ENCODE measurements around the gene PIMREG.

PIMREG gene

GRCh38 chr17:6415616-6416015 lies 28.6 kb upstream of the PIMREG start:
- DNase-seq, result no peak
- no peaks in the 10 kb centered on the region for H3K36me3 ChIP-seq (ENCODE audit: control insufficient read depth in 4 of 4, insufficient read depth in 4 of 4, low read length in 3 of 4)
- no peak overlapping the region for H3K27ac ChIP-seq (ENCODE audit: insufficient read depth in 1 of 2, low read depth in 1 of 2, low read length in 2 of 2, poor library complexity in 1 of 2, severe bottlenecking in 2 of 2)
- no peaks in the 10 kb centered on the region for H3K9me3 ChIP-seq (ENCODE audit: control extremely low read depth in 1 of 5, control insufficient read depth in 4 of 5, insufficient read depth in 2 of 5, low read depth in 1 of 5, low read length in 4 of 5)
- H3K27me3 ChIP-seq (replicated peaks in 2 of 5; ENCODE audit: control insufficient read depth in 4 of 5, insufficient read depth in 5 of 5, low read length in 4 of 5), result peaks cover 0 to 8% (median 0%) of the 10 kb centered on the region in 5 experiments
- ChIA-PET CTCF (interaction anchor here (1.1 to 1.5 kb wide), 2 partner anchors 9 to 820 kb away, joined by 3 read pairs; no protein-coding TSS in a partner anchor), POLR2A (no interaction called here)
- H3K4me1 ChIP-seq (ENCODE audit: control extremely low read depth in 1 of 4, control insufficient read depth in 4 of 4, insufficient read depth in 4 of 4, low read length in 3 of 4), result no peaks in the 10 kb centered on the region
- H3K4me3 ChIP-seq (ENCODE audit: control insufficient read depth in 1 of 7, extremely low read depth in 1 of 7, insufficient read depth in 4 of 7, low read depth in 2 of 7, low read length in 6 of 7), result no peak overlapping the region
- WGBS (ENCODE audit: insufficient coverage), result 97% methylated on average over 5 of the region's 8 CpGs

GRCh38 chr17:6420173-6420641 lies 24.0 kb upstream of the PIMREG start:
- ChIA-PET CTCF (interaction anchor here (0.8 to 3.4 kb wide), 3 partner anchors 816 to 834 kb away, joined by 3 to 15 read pairs (median 5); no protein-coding TSS in a partner anchor), POLR2A (no interaction called here)
- DNase-seq, result peak; percentile 26 to 41 (median 38)
- H3K36me3 ChIP-seq (ENCODE audit: control insufficient read depth in 4 of 4, insufficient read depth in 4 of 4, low read length in 3 of 4), result no peaks in the 10 kb centered on the region
- H3K27me3 ChIP-seq (replicated peaks in 2 of 5; ENCODE audit: control insufficient read depth in 4 of 5, insufficient read depth in 5 of 5, low read length in 4 of 5), result peaks cover 0 to 23% (median 5%) of the 10 kb centered on the region in 5 experiments
- H3K27ac ChIP-seq (ENCODE audit: insufficient read depth in 1 of 2, low read depth in 1 of 2, low read length in 2 of 2, poor library complexity in 1 of 2, severe bottlenecking in 2 of 2), result no peak overlapping the region
- no peaks in the 10 kb centered on the region for H3K4me1 ChIP-seq (ENCODE audit: control extremely low read depth in 1 of 4, control insufficient read depth in 4 of 4, insufficient read depth in 4 of 4, low read length in 3 of 4)
- no peaks in the 10 kb centered on the region for H3K9me3 ChIP-seq (ENCODE audit: control extremely low read depth in 1 of 5, control insufficient read depth in 4 of 5, insufficient read depth in 2 of 5, low read depth in 1 of 5, low read length in 4 of 5)
- no peak overlapping the region for H3K4me3 ChIP-seq (ENCODE audit: control insufficient read depth in 1 of 7, extremely low read depth in 1 of 7, insufficient read depth in 4 of 7, low read depth in 2 of 7, low read length in 6 of 7)
- WGBS (ENCODE audit: insufficient coverage), result 23% methylated on average over 13 of the region's 13 CpGs

DNA sequence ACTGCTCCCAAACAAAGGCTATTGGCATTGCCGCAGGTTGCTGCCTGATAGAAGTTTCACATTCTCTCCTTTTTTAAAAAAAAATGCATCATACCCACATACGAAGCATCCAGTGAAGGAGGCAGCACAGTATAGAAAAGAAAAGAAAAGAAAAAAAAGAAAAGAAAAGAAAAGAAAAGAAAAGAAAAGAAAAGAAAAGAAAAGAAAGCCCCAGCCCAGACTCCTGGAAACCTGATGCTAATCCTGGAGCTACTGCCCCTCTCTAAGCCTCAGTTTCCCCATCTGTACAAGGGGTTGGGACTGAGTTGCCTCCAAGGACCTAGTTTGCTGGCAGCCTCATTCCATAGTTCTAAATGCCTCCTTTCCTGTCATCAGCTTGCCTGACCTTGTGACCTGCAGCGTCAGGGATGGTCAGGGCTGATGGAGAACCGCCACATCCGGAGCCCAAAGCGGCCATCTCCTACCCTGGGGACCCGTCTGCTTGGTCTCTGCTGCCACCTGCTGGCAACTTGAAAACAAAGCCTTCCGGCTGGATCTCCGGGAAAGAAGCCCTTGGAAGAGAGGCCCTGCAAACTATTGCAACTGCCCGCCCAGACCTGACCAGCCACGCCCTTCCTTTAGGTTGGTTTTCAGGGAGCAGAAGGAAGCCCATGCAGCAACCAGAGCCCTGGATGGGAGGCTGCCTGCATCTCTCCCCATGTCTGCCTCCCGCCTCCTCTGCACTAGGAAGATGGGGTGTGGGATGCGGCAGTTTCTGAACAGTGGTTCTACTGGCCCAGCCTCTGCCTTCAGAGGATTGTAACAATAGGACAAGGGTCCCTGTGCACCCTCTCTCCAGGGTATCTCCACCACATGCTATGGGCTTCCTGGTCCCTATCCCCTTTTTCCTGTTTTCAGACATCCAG lies 22.3 kb upstream of the PIMREG start:
- H3K27ac ChIP-seq (ENCODE audit: insufficient read depth in 1 of 2, low read depth in 1 of 2, low read length in 2 of 2, poor library complexity in 1 of 2, severe bottlenecking in 2 of 2), result no peak overlapping the region
- H3K4me3 ChIP-seq (ENCODE audit: control insufficient read depth in 1 of 7, extremely low read depth in 1 of 7, insufficient read depth in 4 of 7, low read depth in 2 of 7, low read length in 6 of 7), result no peak overlapping the region
- no peaks in the 10 kb centered on the region for H3K36me3 ChIP-seq (ENCODE audit: control insufficient read depth in 4 of 4, insufficient read depth in 4 of 4, low read length in 3 of 4)
- H3K9me3 ChIP-seq (ENCODE audit: control extremely low read depth in 1 of 5, control insufficient read depth in 4 of 5, insufficient read depth in 2 of 5, low read depth in 1 of 5, low read length in 4 of 5), result no peaks in the 10 kb centered on the region
- peak; percentile 46 to 71 (median 62) for DNase-seq
- 18% methylated on average over 11 of the region's 13 CpGs for WGBS (ENCODE audit: insufficient coverage)
- POLR2A ChIA-PET, result interaction anchor here (1.0 kb wide), 1 partner anchor 14 kb away, joined by 3 read pairs; no protein-coding TSS in a partner anchor
- H3K27me3 ChIP-seq (replicated peaks in 2 of 5; ENCODE audit: control insufficient read depth in 4 of 5, insufficient read depth in 5 of 5, low read length in 4 of 5), result peaks cover 0 to 29% (median 5%) of the 10 kb centered on the region in 5 experiments
- peaks cover 0 to 4% (median 3%) of the 10 kb centered on the region in 4 experiments for H3K4me1 ChIP-seq (ENCODE audit: control extremely low read depth in 1 of 4, control insufficient read depth in 4 of 4, insufficient read depth in 4 of 4, low read length in 3 of 4)
- CTCF ChIA-PET, result interaction anchor here (1.0 to 3.4 kb wide), 6 partner anchors 10 to 834 kb away, joined by 3 to 15 read pairs (median 6); no protein-coding TSS in a partner anchor

GRCh38 chr17:6422654-6423241 lies 21.5 kb upstream of the PIMREG start:
- Histone ChIP-seq H3K36me3 (ENCODE audit: control insufficient read depth in 4 of 4, insufficient read depth in 4 of 4, low read length in 3 of 4) (no peaks in the 10 kb centered on the region), H3K27ac (ENCODE audit: insufficient read depth in 1 of 2, low read depth in 1 of 2, low read length in 2 of 2, poor library complexity in 1 of 2, severe bottlenecking in 2 of 2) (no peak overlapping the region), H3K27me3 (replicated peaks in 2 of 5; ENCODE audit: control insufficient read depth in 4 of 5, insufficient read depth in 5 of 5, low read length in 4 of 5) (peaks cover 0 to 29% (median 5%) of the 10 kb centered on the region in 5 experiments), H3K4me1 (ENCODE audit: control extremely low read depth in 1 of 4, control insufficient read depth in 4 of 4, insufficient read depth in 4 of 4, low read length in 3 of 4) (peaks cover 0 to 12% (median 10%) of the 10 kb centered on the region in 4 experiments), H3K9me3 (ENCODE audit: control extremely low read depth in 1 of 5, control insufficient read depth in 4 of 5, insufficient read depth in 2 of 5, low read depth in 1 of 5, low read length in 4 of 5) (no peaks in the 10 kb centered on the region), H3K4me3 (ENCODE audit: control insufficient read depth in 1 of 7, extremely low read depth in 1 of 7, insufficient read depth in 4 of 7, low read depth in 2 of 7, low read length in 6 of 7) (no peak overlapping the region)
- 81% methylated on average over 12 of the region's 13 CpGs for WGBS (ENCODE audit: insufficient coverage)
- CTCF ChIA-PET, result interaction anchor here (1.0 to 3.4 kb wide), 6 partner anchors 9 to 835 kb away, joined by 3 to 15 read pairs (median 6); no protein-coding TSS in a partner anchor
- POLR2A ChIA-PET, result interaction anchor here (1.0 kb wide), 1 partner anchor 13 kb away, joined by 3 read pairs; no protein-coding TSS in a partner anchor
- no peak for DNase-seq

DNA sequence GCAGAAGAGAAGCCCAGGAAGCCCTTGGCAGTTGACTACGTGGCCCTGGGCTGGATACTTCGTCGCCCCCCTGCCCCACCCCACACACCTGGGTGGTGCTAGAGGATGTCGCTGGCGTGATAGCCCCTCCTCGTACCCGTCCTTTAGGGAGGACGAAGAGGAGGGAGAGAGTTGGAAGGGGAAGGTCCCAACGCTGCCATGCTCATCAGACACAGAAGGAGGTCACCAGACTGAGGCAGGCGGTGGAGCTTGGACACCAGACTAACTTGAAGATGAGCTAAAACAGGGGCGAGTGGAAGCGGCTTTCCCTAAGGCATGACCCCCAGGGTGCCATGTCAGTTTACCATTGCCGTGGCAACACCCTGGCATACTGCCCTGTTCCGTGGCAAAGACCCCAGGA lies 20.3 kb upstream of the PIMREG start:
- 87% methylated on average over 10 of the region's 14 CpGs for WGBS (ENCODE audit: insufficient coverage)
- Histone ChIP-seq H3K27me3 (replicated peaks in 2 of 5; ENCODE audit: control insufficient read depth in 4 of 5, insufficient read depth in 5 of 5, low read length in 4 of 5) (peaks cover 0 to 30% (median 5%) of the 10 kb centered on the region in 5 experiments), H3K36me3 (ENCODE audit: control insufficient read depth in 4 of 4, insufficient read depth in 4 of 4, low read length in 3 of 4) (no peaks in the 10 kb centered on the region), H3K4me1 (ENCODE audit: control extremely low read depth in 1 of 4, control insufficient read depth in 4 of 4, insufficient read depth in 4 of 4, low read length in 3 of 4) (peaks cover 0 to 19% (median 15%) of the 10 kb centered on the region in 4 experiments), H3K27ac (ENCODE audit: insufficient read depth in 1 of 2, low read depth in 1 of 2, low read length in 2 of 2, poor library complexity in 1 of 2, severe bottlenecking in 2 of 2) (no peak overlapping the region), H3K9me3 (ENCODE audit: control extremely low read depth in 1 of 5, control insufficient read depth in 4 of 5, insufficient read depth in 2 of 5, low read depth in 1 of 5, low read length in 4 of 5) (no peaks in the 10 kb centered on the region), H3K4me3 (ENCODE audit: control insufficient read depth in 1 of 7, extremely low read depth in 1 of 7, insufficient read depth in 4 of 7, low read depth in 2 of 7, low read length in 6 of 7) (no peak overlapping the region)
- ChIA-PET CTCF (interaction anchor here (0.8 to 2.7 kb wide), 6 partner anchors 9 to 836 kb away, joined by 3 to 8 read pairs (median 5); partner anchors contain the start of gene AIPL1), POLR2A (interaction anchor here (0.8 kb wide), 1 partner anchor 98 kb away, joined by 3 read pairs; no protein-coding TSS in a partner anchor)
- no peak for DNase-seq

DNA sequence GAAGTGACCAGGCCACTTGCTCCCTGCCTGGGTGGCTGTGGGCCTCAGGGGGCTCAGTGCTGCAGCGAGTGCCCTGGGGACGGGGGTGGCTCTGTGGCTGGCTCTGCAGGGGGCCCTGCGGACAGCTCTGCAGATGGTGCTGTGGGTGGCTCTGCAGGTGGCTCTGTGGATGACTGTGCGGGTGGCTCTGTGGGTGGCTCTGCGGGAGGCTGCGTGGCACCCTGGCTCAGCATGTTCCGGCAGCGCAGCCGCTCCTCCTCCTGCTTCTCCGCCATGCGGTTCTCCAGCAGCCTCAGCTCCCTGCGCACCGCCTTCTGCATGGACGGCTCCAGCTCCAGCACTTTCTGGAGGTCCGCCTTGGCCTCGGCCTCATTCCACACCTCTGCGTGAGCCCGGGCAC lies 18.8 kb upstream of the PIMREG start:
- DNase-seq, result no peak
- WGBS (ENCODE audit: insufficient coverage), result 97% methylated on average over 16 of the region's 18 CpGs
- no peak overlapping the region for H3K4me3 ChIP-seq (ENCODE audit: control insufficient read depth in 1 of 7, extremely low read depth in 1 of 7, insufficient read depth in 4 of 7, low read depth in 2 of 7, low read length in 6 of 7)
- ChIA-PET POLR2A (no interaction called here), CTCF (interaction anchor here (1.6 to 2.0 kb wide), 2 partner anchors 10 to 12 kb away, joined by 6 to 8 read pairs; partner anchors contain the start of gene AIPL1)
- peaks cover 0 to 2% (median 0%) of the 10 kb centered on the region in 5 experiments for H3K9me3 ChIP-seq (ENCODE audit: control extremely low read depth in 1 of 5, control insufficient read depth in 4 of 5, insufficient read depth in 2 of 5, low read depth in 1 of 5, low read length in 4 of 5)
- peaks cover 0 to 27% (median 9%) of the 10 kb centered on the region in 5 experiments for H3K27me3 ChIP-seq (replicated peaks in 2 of 5; ENCODE audit: control insufficient read depth in 4 of 5, insufficient read depth in 5 of 5, low read length in 4 of 5)
- peaks cover 0 to 19% (median 15%) of the 10 kb centered on the region in 4 experiments for H3K4me1 ChIP-seq (ENCODE audit: control extremely low read depth in 1 of 4, control insufficient read depth in 4 of 4, insufficient read depth in 4 of 4, low read length in 3 of 4)
- no peak overlapping the region for H3K27ac ChIP-seq (ENCODE audit: insufficient read depth in 1 of 2, low read depth in 1 of 2, low read length in 2 of 2, poor library complexity in 1 of 2, severe bottlenecking in 2 of 2)
- no peaks in the 10 kb centered on the region for H3K36me3 ChIP-seq (ENCODE audit: control insufficient read depth in 4 of 4, insufficient read depth in 4 of 4, low read length in 3 of 4)
